Effector CD4-positive, alpha-beta T cell (primary cell): Measurements from ENCODE around the gene GJD3.
"Not testable (repeated sequence)": the region's sequence is repeated elsewhere in the genome, so short reads cannot be mapped to it uniquely, and the experiment has no call there.

ENCODE experiments used
- DNase-seq: peaks from one replicate; pipeline ENCODE4 v3.0.0-alpha.2; 2020

Gene GJD3

GRCh38 chr17:40367728-40368127, 3.2 kb upstream of the GJD3 start:
- DNase-seq: not testable (repeated sequence)

- DNase-seq: no peak
Observed at GRCh38 chr17:40366861-40367518, 2.5 kb upstream of the GJD3 start.

DNA sequence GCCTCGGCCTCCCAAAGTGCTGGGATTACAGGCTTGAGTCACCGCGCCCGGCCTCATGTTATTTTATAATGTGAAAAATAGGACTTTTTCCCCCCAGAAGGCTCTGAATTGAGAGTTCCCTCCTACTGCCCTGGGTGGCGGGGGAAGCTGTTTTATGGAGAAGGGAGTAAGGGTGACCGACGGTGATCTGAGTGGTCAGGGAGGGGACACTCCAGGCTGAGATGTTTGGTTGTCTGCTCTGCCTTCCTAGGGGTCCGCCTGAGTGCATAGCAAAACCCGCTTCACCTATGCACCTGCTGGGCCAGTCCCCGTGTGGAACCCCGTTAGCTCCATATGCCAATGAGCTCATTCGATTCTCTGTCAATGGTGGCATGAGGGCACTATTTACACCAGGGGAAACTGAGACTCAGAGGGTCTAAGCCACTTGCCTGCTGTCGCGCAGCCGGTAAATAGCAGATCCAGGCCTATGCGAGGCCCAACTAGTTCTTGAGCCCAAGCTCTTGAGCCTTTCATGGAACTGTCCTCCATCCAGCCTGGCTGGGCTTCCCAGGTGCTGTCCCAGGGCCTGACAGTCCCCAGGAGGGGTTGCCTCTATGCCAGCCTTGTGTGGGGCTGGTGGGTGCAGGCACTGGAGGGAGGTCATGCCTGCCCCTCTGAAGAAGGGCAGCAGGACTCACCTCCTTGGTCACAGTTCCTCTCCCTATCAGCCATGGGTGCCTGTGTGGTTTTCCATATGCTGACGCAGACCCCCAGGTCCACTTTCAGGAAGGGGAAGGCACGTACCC, 1.7 kb upstream of the GJD3 start:
- DNase-seq: no peak

DNA sequence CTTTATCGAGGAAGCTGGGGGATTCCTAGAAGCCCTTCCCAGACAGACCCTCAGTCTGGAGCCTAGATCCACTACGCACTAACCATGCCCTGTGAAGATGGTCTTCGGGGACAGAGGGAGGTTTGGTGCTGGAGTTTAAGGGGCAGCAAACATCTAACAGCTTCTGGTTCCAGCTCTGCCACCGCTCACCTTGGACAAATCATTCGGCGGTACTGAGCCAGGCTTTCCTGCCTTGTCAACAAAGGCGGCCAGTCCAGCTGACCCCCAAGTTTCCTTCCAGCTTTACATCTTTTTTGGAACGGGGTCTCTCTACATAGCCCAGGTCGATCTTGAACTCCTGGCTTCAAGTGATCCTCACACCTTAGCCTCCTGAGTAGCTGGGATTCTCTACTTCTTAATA, 369 bp upstream of the GJD3 start:
- no peak for DNase-seq

DNA sequence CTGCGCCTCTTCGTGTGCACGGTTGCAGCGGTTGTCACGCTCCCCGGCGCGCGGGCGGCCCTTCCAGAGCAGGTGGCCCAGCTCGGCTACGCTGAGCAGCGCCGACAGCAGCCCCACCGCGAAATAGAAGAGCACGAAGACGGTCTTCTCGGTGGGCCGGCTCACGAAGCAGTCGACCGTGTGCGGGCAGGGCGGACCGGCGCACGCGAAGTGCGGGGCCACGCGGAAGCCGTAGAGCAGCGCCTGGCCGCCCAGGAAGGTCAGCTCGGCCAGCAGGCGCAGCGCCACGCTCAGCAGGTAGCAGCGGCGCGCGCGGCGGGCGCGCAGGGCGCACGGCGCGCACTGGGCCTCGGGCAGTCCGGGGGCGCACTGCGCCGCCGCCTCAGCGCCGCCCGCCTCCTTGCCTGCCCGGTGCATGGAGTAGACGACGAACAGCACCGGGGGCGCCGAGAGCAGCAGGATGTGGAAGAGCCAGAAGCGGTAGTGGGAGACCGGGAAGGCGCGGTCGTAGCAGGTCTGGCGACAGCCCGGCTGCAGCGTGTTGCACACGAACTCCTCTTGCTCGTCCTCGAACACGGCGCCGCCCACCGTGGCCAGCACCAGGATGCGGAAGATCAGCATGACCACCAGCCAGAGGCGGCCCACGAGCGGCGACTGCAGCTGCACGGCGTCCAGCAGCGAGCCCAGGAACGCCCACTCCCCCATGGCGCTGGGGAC, 1.3 kb downstream of the GJD3 start:
- no peak for DNase-seq

- DNase-seq: peak; percentile 66
Observed at GRCh38 chr17:40362696-40363110, 1.8 kb downstream of the GJD3 start.

DNA sequence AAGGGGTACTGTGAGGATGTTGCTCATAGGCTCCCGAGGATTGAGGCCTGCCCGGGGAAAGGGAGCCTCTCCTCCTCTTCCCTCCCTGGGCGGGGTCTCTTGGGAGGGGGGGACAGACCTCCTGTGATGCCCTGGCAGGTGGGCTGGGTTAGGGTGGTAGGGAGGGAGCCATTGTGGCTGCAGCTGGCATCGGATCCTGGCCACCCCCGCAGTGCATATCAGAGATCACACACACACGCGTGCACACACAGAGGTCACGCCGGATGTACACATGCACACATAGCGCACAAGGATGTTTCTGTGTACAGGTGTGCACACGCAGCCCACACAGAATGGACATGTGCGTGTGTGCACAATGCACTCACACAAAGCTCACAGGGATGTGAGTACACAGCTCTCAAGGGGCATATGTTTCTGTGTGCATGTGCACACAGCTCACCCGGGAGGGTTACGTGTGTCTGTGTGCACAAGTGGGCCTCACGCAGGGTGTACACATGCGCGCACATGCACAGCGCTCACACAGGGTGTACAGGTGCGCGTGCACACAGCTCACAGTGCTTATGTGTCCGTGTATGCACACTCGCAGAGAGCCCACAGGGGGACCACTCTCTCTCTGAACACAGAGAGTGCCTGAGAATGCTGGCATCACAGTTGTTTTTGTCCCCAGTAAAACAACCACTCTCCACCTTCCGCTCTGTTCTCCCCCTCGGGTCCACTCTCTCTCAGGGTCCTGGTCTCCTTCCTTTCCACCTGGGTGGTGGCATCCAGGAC, 2.4 kb downstream of the GJD3 start:
- no peak for DNase-seq

GRCh38 chr17:40361063-40361924, 3.2 kb downstream of the GJD3 start:
- DNase-seq: no peak

- no peak for DNase-seq
Observed at GRCh38 chr17:40360091-40360490, 4.4 kb downstream of the GJD3 start.

DNA sequence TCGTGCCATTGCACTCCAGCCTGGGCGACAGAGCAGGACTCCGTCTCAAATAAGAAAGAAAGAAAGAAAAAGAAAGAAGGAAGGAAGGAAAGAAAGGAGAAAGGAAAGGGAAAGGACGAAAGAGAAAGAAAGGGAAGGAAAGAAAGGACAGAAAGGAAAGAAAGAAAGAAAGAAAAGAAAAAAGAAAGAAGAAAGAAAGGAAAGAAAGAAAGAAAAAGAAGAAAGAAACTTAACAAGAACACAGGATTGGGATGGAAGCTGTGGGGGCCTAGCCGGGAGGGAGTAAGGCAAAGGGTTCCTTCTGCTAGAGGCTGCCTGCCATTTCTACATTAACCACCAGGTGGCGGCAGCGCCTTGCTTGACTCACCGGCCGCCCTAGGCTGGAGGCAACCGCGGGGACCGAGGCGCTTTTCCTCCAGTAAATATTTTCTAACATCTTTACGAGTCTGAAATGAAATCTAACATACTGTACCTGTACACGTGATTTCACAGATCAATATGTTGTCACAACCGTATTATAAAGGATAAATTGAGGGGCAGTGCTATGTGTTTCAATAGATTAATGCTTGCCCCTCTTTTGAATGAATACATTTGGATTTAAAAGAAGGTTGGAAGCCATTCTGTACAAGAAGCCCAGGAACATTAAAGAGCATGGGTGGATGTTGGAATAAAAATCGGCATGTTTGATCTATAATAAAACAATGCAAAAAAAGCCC, 6.1 kb downstream of the GJD3 start:
- DNase-seq: peak; percentile 87

DNA sequence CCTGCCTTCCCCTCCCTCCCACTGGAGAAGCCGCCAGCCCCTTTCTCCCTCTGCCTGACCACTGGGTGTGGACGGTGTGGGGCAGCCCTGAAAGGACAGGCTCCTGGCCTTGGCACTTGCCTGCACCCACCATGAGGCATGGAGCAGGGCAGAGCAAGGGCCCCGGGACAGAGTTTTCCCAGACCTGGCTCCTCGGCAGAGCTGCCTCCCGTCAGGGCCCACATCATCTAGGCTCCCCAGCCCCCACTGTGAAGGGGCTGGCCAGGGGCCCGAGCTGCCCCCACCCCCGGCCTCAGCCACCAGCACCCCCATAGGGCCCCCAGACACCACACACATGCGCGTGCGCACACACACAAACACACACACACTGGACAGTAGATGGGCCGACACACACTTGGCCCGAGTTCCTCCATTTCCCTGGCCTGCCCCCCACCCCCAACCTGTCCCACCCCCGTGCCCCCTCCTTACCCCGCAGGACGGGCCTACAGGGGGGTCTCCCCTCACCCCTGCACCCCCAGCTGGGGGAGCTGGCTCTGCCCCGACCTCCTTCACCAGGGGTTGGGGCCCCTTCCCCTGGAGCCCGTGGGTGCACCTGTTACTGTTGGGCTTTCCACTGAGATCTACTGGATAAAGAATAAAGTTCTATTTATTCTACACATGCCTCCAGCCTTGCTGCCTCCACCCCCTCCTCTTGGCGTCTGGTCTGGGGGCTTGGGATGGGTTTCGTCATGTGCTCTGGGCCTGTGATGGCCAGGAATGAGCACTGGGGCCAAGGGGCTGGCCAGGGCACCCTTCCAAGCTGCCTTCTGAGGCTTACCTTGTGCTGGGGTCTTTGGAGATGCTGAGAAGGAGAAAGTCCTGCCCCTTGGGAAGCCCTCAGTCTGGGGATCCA, 7.3 kb downstream of the GJD3 start:
- no peak for DNase-seq

DNA sequence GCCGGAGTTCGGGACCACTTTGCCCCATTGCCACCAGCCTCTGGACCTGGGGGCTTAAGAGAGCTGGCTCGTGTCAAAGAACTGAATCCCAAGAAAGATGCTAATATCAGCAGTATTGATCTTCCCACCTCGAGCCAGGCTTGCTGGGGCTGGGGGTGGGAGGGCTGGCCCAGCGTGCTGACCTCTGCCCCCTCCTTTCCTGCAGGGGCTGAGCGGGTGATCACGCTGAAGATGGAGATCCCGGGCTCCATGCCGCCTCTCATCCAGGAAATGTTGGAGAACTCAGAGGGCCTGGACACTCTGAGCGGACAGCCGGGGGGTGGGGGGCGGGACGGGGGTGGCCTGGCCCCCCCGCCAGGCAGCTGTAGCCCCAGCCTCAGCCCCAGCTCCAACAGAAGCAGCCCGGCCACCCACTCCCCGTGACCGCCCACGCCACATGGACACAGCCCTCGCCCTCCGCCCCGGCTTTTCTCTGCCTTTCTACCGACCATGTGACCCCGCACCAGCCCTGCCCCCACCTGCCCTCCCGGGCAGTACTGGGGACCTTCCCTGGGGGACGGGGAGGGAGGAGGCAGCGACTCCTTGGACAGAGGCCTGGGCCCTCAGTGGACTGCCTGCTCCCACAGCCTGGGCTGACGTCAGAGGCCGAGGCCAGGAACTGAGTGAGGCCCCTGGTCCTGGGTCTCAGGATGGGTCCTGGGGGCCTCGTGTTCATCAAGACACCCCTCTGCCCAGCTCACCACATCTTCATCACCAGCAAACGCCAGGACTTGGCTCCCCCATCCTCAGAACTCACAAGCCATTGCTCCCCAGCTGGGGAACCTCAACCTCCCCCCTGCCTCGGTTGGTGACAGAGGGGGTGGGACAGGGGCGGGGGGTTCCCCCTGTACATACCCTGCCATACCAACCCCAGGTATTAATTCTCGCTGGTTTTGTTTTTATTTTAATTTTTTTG, 8.5 kb downstream of the GJD3 start:
- DNase-seq: no peak

GRCh38 chr17:40355123-40355803, 9.3 kb downstream of the GJD3 start:
- peak; percentile 76 for DNase-seq

GRCh38 chr17:40354221-40355122, 10.1 kb downstream of the GJD3 start:
- no peak for DNase-seq

DNA sequence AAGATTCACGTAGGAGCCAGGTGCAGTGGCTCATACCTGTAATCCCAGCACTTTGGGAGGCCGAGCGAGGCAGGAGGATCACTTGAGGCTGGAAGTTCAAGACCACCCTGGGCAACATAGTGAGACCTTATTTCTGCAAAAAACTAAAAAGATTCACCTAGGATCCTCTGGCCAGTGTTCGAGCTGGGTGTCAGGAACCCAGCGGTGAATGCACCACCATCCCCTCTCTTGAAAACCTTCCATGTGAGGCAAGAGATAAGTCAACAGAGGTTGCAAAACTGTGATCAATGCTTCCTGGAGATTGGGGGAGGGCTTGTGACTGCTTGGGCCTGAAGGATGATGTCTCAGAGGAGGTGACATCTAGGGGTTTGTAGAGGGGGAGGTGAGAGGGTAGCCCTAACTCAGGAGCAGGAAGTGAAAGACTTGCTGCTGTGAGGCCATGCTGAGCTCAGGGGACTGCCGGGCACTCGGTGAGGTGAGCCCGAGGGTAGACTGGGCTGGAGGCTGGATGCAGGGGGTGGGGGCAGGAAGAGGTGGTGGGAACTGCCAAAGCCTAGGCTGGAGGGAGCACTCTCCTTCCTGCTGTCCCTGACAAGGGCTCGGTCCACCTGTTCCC, 11.7 kb downstream of the GJD3 start:
- no peak for DNase-seq

- no peak for DNase-seq
Observed at GRCh38 chr17:40352237-40352778, 12.2 kb downstream of the GJD3 start.
